ENCODE data around the gene C6. TPM values are rescaled to one million over a fixed set of nuclear protein-coding genes. Genes with fewer than 3 reads are reported as not detected.
"Not testable (repeated sequence)": the region's sequence is repeated elsewhere in the genome, so short reads cannot be mapped to it uniquely, and the experiment has no call there.

C6 gene
- total RNA-seq: not detected

DNA sequence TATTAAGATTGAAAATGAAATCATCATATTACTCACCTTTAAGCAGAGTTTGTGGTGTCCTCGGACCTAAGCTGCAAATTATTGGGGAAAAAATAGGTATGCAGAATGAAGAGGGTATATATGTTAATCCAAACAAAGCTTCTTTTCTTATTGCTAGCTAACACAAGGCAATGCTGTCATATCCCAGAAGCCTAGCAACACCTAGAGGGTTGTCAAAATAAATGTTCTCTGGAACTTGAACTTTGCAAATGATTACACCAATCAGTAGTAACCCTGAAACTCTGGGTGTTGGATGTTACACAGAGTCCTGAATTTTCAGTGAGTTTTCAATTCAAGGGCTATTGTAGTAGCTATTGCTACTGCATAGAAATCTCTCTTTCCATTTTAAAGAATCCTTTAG lies at the start of gene C6:
C6 (minus strand) TSS at position 193 of the 400 bp plus-strand sequence. CDS start 10,302 bp downstream, outside the sequence.
- no peak within 1 kb of the TSS for H3K27ac Mint-ChIP-seq
- DNase-seq: no peak
- no peaks in the 10 kb centered on the region for H3K4me1 Mint-ChIP-seq
- POLR2A ChIA-PET: no interaction called here
- H3K9me3 Mint-ChIP-seq: no peaks in the 10 kb centered on the region
- no peaks in the 10 kb centered on the region for H3K27me3 Mint-ChIP-seq
- H3K36me3 Mint-ChIP-seq (ENCODE audit: low read depth): no peaks in the 10 kb centered on the region
- CTCF ChIA-PET: no interaction called here
- H3K4me3 Mint-ChIP-seq: no peak within 1 kb of the TSS

DNA sequence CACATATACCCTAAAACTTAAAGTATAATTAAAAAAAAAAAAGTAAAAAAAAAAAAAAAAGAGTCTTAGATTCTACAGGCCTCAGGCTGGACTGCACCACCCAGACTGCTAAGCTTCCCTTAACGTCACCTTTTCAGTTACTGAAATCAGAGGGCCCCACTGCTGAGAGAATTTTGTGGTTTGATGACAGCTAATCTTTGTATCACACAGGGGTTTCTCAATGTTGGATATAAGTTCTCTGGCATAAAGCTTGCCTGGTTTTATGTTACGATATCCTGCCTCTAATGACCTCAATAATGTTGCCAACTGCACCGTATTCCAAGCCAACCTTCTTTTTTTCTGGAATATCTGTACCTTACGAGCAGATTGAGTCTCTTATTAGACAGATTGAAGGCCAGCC lies 43.1 kb upstream of the C6 start:
- Mint-ChIP-seq H3K36me3 (ENCODE audit: low read depth) (no peaks in the 10 kb centered on the region), H3K4me1 (no peaks in the 10 kb centered on the region), H3K27ac (no peak overlapping the region), H3K9me3 (peaks cover 4% of the 10 kb centered on the region), H3K27me3 (no peaks in the 10 kb centered on the region), H3K4me3 (no peak overlapping the region)
- CTCF ChIA-PET: no interaction called here
- POLR2A ChIA-PET: no interaction called here
- DNase-seq: no peak

DNA sequence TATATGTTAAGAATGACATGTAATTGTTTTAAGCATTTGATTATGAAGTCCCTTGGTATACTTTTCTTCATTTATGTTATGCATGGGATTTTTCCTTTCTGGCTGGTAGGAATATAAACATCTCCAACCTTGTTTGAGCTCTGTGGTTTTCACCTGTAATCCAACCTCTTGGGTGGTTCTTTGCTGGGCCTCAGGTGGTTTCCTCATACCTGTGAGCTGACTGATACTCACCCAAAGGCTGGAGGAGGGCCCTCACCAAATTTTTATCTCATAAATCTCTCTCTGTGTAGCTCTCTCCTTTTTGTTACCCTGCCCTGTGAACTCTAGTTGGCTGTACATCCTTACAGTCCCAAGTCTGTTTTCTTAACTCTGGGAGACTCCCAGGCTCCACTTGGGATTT lies 39.8 kb upstream of the C6 start:
- Mint-ChIP-seq H3K4me1 (no peaks in the 10 kb centered on the region), H3K36me3 (ENCODE audit: low read depth) (no peaks in the 10 kb centered on the region), H3K27me3 (no peaks in the 10 kb centered on the region), H3K4me3 (no peak overlapping the region), H3K9me3 (peaks cover 4% of the 10 kb centered on the region), H3K27ac (no peak overlapping the region)
- ChIA-PET POLR2A (no interaction called here), CTCF (no interaction called here)
- no peak for DNase-seq

DNA sequence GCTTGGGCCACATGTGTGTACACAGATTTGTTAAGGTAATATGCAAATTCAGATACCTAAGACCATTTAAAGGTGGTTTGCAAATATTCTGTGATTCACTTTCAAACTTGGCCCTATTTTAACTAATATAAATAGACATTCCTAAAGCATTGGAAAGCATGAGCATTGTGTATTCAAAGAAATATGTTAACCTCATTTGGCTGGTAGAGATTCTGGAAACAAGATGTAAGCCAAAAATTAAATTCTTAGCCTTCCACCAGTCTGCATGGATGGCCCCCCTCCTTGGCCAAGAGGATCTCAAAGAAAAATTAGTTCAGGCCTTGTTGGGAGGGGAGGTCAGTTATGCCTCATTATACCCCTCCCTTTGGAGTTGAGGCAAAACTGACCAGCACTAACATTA lies 38.7 kb upstream of the C6 start:
- Mint-ChIP-seq H3K4me1 (no peaks in the 10 kb centered on the region), H3K4me3 (no peak overlapping the region), H3K27ac (no peak overlapping the region), H3K27me3 (no peaks in the 10 kb centered on the region), H3K9me3 (peaks cover 4% of the 10 kb centered on the region), H3K36me3 (ENCODE audit: low read depth) (no peaks in the 10 kb centered on the region)
- ChIA-PET POLR2A (no interaction called here), CTCF (no interaction called here)
- DNase-seq: no peak

DNA sequence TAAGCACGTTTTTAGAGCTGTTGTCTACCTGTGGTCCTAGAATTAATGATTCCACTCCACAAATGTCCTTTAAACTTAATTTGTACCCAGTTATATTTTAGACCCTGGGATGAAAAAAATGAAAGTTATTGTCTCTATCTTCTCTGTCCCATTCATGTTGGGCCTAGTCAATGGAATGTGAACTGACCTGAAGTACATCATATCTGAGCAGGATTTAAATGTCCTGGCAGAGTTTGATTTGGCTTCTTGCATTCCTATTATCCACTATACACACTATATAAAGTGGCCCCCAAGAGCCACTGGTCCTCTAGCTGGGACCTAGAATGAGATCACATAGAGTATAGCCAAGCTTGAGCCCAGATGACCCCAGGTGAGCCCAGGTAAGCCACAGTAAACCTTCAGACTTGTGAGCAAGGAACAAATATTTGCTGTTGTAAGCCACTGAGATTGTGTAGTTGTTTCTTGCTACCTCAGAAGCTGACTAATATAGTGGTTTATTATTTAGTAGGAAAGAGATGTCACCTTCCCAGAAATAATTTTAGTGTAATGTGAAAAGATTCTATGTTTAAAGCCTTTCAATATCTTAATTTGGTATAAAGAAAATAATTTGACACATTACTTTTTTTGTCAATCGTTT lies 37.1 kb upstream of the C6 start:
- POLR2A ChIA-PET: no interaction called here
- no peak overlapping the region for H3K27ac Mint-ChIP-seq

DNA sequence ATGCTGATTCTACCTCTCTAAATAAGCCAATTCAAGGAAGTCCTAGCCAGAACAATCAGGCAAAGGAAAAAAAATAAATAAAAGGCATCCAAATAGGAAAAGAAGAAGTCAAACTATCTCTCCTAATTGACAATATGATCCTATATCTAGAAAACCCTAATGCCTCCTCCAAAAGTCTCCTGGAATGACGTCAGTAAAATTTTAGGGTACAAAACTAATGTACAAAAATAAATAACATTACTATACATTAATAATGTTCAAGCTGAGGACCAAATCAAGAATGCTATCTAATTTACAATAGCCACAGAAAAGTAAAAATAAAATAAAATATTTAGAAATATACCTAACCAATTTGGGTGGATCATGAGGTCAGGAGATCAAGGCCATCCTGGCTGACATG lies 33.8 kb upstream of the C6 start:
- no peaks in the 10 kb centered on the region for H3K27me3 Mint-ChIP-seq
- DNase-seq: no peak
- H3K27ac Mint-ChIP-seq: no peak overlapping the region
- H3K9me3 Mint-ChIP-seq: no peaks in the 10 kb centered on the region
- ChIA-PET CTCF (interaction anchor here (0.7 kb wide), 1 partner anchor 12 kb away, joined by 4 read pairs; no protein-coding TSS in a partner anchor), POLR2A (no interaction called here)
- no peaks in the 10 kb centered on the region for H3K36me3 Mint-ChIP-seq (ENCODE audit: low read depth)
- no peak overlapping the region for H3K4me3 Mint-ChIP-seq
- H3K4me1 Mint-ChIP-seq: no peaks in the 10 kb centered on the region

More for the DNA sequence above, 37.1 kb upstream of the C6 start:
- CTCF ChIA-PET: no interaction called here
- Mint-ChIP-seq H3K27me3 (no peaks in the 10 kb centered on the region), H3K4me3 (no peak overlapping the region), H3K4me1 (no peaks in the 10 kb centered on the region), H3K9me3 (no peaks in the 10 kb centered on the region), H3K36me3 (ENCODE audit: low read depth) (no peaks in the 10 kb centered on the region)
- DNase-seq: no peak

DNA sequence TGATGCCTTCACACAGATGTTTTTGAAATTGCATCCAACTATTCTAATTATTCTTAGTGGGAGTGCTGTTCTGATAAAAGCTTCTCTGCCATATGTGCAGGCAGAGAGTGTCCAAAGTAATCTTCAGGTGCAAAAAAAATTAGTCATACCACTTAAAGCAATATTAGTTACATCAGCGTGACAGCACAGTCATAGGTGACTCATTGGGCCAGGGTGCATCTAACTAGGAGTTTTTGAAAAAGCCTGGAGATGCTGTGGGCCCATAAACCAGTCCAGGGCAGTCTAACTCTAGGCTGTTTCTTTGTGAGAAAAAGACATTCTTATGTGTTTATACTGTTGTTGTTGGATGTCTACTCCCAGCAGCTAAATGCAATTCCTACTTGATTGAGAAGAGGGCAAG lies 33.0 kb upstream of the C6 start:
- no peaks in the 10 kb centered on the region for H3K27me3 Mint-ChIP-seq
- ChIA-PET CTCF (no interaction called here), POLR2A (no interaction called here)

DNA sequence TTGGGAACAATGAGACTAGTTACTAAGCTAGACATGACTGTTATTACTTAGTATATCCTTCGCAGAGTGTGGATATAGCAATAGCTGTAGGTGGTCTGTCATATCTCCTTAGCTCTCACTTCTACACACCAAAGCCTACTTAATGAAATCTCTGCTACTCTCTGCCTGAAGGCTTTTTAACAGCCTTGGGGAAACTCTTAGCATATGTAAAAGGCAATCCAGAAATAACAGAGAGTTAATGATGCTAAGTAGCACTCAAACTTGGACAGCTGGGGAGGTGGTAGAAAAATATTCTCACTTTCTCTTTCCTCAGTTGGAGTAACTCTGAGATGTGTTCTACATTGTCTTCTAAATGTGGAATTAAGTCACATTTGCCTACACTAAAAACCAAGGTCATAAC lies 30.2 kb upstream of the C6 start:
- CTCF ChIA-PET: no interaction called here
- H3K4me3 Mint-ChIP-seq: no peak overlapping the region
- DNase-seq: no peak

More for the DNA sequence above, 33.0 kb upstream of the C6 start:
- no peaks in the 10 kb centered on the region for H3K36me3 Mint-ChIP-seq (ENCODE audit: low read depth)
- H3K4me3 Mint-ChIP-seq: no peak overlapping the region
- DNase-seq: no peak
- H3K27ac Mint-ChIP-seq: no peak overlapping the region
- no peaks in the 10 kb centered on the region for H3K9me3 Mint-ChIP-seq
- no peaks in the 10 kb centered on the region for H3K4me1 Mint-ChIP-seq

DNA sequence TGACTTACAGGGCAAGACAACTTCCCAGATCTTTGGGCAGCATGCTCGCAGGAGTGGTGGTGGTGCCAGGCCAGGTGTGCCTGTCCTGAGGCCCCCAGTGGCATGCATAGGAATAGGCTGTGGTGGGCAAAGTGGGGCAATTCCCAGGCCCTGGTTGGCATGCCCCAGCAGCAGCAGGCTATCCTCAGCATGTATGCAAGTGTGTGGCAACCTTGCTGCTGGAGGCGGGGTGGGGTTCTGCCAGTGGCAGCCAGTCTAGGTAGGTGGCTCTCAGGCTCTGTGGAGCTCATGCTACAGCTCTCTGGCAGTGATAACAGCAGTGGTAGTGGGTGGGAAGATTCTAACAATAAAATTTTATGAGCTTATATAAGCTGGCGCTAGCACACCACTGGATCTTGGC lies 27.7 kb upstream of the C6 start:
- POLR2A ChIA-PET: interaction anchor here (0.6 kb wide), 1 partner anchor 9 kb away, joined by 3 read pairs; no protein-coding TSS in a partner anchor
- no peak for DNase-seq
- CTCF ChIA-PET: no interaction called here
- Mint-ChIP-seq H3K27ac (no peak overlapping the region), H3K9me3 (no peaks in the 10 kb centered on the region), H3K4me3 (no peak overlapping the region), H3K4me1 (no peaks in the 10 kb centered on the region), H3K36me3 (ENCODE audit: low read depth) (no peaks in the 10 kb centered on the region), H3K27me3 (no peaks in the 10 kb centered on the region)

More for the DNA sequence above, 30.2 kb upstream of the C6 start:
- H3K27ac Mint-ChIP-seq: no peak overlapping the region
- POLR2A ChIA-PET: no interaction called here
- no peaks in the 10 kb centered on the region for H3K4me1 Mint-ChIP-seq
- H3K36me3 Mint-ChIP-seq (ENCODE audit: low read depth): no peaks in the 10 kb centered on the region
- H3K9me3 Mint-ChIP-seq: no peaks in the 10 kb centered on the region
- H3K27me3 Mint-ChIP-seq: no peaks in the 10 kb centered on the region

DNA sequence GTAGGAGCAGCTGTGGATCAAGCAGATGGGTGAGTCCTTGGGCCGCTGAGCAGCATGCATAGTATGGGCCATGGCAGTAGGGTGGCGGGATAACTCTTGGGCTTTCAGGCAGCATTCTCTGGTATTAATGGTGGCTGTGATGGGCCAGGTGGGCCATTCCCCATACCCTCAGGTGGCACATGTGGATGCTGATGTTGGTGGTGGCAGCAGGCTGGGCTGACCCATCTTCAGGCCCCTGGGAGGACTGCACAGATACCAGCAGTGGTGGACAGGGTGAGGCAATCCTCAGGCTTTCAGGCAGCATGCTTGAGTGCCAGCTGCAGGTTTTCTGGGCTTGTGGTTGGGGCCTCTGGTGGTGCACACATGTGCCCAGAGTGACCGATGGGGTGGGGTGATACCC lies 27.1 kb upstream of the C6 start:
- POLR2A ChIA-PET: no interaction called here
- no peaks in the 10 kb centered on the region for H3K4me1 Mint-ChIP-seq

DNA sequence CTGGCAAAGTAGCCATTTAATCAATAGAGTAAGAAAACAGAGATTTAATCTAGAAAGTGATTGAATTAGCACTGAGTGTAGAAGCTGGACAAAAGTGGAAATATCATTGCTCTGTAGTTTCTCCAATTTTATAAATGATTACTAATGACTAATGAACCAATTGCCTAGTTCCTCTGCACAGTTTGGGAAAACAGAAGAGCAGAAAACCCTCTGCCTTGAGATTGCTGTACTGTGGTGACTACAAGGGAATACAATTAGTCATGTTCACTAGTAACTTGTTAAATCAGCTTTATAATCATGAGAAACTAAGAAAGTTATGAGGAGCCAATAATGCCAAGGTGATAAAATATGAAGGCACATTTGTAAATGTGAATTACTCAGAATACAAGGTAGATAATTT lies 21.1 kb upstream of the C6 start:
- H3K36me3 Mint-ChIP-seq (ENCODE audit: low read depth): no peaks in the 10 kb centered on the region
- POLR2A ChIA-PET: no interaction called here
- no peak overlapping the region for H3K27ac Mint-ChIP-seq
- DNase-seq: no peak
- H3K4me1 Mint-ChIP-seq: no peaks in the 10 kb centered on the region
- H3K9me3 Mint-ChIP-seq: peaks cover 2% of the 10 kb centered on the region
- no peak overlapping the region for H3K4me3 Mint-ChIP-seq
- CTCF ChIA-PET: no interaction called here
- H3K27me3 Mint-ChIP-seq: no peaks in the 10 kb centered on the region

More for the DNA sequence above, 27.1 kb upstream of the C6 start:
- no peak for DNase-seq
- Mint-ChIP-seq H3K9me3 (no peaks in the 10 kb centered on the region), H3K36me3 (ENCODE audit: low read depth) (no peaks in the 10 kb centered on the region), H3K4me3 (no peak overlapping the region), H3K27ac (no peak overlapping the region), H3K27me3 (no peaks in the 10 kb centered on the region)
- CTCF ChIA-PET: no interaction called here

DNA sequence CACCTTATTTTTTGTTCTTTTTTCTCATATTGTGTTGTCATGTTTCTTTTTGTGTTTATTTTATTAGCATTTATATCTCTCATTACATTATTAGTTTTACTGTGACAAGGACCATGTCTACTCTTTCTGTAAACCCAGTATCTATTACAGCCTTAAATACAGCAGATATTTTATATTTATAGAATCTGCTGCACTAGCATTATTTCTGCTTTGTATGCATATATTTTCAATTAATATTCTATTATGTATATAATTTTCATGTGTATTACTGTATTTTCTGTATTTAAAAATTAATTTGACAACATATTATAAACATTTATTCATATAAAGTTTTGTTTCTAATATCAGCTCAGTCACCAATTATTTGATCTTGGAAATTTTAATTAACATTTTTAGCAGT lies 19.5 kb upstream of the C6 start:
- no peak overlapping the region for H3K27ac Mint-ChIP-seq
- no peak for DNase-seq
- H3K4me3 Mint-ChIP-seq: no peak overlapping the region
- ChIA-PET CTCF (no interaction called here), POLR2A (no interaction called here)
- H3K36me3 Mint-ChIP-seq (ENCODE audit: low read depth): no peaks in the 10 kb centered on the region
- H3K9me3 Mint-ChIP-seq: peaks cover 2% of the 10 kb centered on the region
- no peaks in the 10 kb centered on the region for H3K27me3 Mint-ChIP-seq
- H3K4me1 Mint-ChIP-seq: no peaks in the 10 kb centered on the region

DNA sequence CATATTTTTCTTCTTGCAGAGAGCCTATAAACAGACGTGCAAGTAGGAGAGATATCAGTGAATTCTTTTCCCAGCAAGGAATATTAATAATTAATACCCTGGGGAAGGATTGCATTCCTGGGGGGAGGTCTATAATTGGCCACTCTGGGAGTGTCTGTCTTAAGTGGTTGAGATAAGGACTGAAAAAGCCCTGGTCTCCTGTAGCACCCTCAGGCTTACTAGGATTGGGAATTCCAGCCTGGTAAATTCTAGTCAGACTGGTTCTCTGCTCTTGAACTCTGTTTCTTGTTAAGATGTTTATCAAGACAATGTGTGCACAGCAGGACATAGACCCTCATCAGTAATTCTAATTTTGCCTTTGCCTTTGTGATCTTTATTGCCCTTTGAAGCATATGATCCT lies 16.9 kb upstream of the C6 start:
- H3K9me3 Mint-ChIP-seq; H3K36me3 Mint-ChIP-seq (ENCODE audit: low read depth); CTCF ChIA-PET; H3K4me3 Mint-ChIP-seq; H3K4me1 Mint-ChIP-seq; POLR2A ChIA-PET; H3K27me3 Mint-ChIP-seq; H3K27ac Mint-ChIP-seq; DNase-seq: not testable (repeated sequence)

DNA sequence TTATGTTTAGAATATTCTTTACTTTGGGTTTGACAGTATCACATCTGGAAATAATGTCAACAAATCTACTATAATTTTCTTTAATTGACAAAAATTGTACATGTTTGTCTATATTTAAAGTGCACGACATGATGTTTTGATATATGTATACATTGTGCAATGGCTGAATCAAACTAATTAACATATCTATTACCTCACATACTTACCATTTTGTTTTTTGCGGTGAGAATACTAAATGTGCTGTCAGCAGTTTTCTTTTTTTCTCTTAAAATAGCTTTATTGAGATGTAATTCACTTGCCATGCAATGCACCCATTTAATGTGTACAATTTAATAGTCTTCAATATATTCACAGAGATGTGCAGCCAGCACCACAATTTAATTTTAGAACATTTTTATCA lies 10.6 kb upstream of the C6 start:
- peaks cover 3% of the 10 kb centered on the region for H3K9me3 Mint-ChIP-seq
- POLR2A ChIA-PET: no interaction called here
- H3K4me1 Mint-ChIP-seq: no peaks in the 10 kb centered on the region
- H3K4me3 Mint-ChIP-seq: no peak overlapping the region
- no peaks in the 10 kb centered on the region for H3K36me3 Mint-ChIP-seq (ENCODE audit: low read depth)
- CTCF ChIA-PET: no interaction called here
- H3K27ac Mint-ChIP-seq: no peak overlapping the region
- DNase-seq: no peak
- H3K27me3 Mint-ChIP-seq: no peaks in the 10 kb centered on the region
